ENCODE measurements around the gene GPR15. TPM values are rescaled to one million over a fixed set of nuclear protein-coding genes. Genes with fewer than 3 reads are reported as not detected.

The GPR15 gene
- total RNA-seq, 1 donor from 2014 or later = not detected

DNA sequence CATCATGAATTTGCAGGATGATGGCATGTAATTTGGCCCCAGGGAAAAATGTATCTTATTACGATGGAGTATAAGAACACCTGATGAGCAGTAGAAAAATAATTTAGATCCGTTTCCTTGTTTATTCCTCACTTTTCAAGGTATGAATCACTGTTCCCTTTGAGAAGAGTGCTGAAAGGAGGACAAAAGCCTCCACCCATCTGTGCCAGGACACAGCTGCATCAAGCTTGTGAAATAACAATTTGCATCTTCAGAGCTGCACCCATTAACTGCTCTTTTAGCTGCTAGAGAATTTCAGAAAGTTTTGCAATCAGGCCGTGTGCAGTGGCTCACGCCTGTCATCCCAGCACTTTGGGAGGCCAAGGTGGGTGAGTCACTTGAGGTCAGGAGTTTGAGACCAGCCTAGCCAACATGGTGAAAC, 18.7 kb upstream of the GPR15 start:
- H3K4me1 ChIP-seq = no peaks in the 10 kb centered on the region
- H3K9me3 ChIP-seq = no peaks in the 10 kb centered on the region
- no peaks in the 10 kb centered on the region for H3K27me3 ChIP-seq
- TF ChIP-seq, protein P1, sequence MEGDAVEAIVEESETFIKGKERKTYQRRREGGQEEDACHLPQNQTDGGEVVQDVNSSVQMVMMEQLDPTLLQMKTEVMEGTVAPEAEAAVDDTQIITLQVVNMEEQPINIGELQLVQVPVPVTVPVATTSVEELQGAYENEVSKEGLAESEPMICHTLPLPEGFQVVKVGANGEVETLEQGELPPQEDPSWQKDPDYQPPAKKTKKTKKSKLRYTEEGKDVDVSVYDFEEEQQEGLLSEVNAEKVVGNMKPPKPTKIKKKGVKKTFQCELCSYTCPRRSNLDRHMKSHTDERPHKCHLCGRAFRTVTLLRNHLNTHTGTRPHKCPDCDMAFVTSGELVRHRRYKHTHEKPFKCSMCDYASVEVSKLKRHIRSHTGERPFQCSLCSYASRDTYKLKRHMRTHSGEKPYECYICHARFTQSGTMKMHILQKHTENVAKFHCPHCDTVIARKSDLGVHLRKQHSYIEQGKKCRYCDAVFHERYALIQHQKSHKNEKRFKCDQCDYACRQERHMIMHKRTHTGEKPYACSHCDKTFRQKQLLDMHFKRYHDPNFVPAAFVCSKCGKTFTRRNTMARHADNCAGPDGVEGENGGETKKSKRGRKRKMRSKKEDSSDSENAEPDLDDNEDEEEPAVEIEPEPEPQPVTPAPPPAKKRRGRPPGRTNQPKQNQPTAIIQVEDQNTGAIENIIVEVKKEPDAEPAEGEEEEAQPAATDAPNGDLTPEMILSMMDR (IDR thresholded peaks at IDR 0.05) = no peak
- no peak overlapping the region for H3K4me3 ChIP-seq
- no peak for DNase-seq (ENCODE audit: low spot score in 2 of 2)
- peaks cover 16 to 46% of the 10 kb centered on the region in 2 donors for H3K36me3 ChIP-seq
- H3K27ac ChIP-seq = no peak overlapping the region
- intact Hi-C loops (cut with DNase I) = no loop called here

DNA sequence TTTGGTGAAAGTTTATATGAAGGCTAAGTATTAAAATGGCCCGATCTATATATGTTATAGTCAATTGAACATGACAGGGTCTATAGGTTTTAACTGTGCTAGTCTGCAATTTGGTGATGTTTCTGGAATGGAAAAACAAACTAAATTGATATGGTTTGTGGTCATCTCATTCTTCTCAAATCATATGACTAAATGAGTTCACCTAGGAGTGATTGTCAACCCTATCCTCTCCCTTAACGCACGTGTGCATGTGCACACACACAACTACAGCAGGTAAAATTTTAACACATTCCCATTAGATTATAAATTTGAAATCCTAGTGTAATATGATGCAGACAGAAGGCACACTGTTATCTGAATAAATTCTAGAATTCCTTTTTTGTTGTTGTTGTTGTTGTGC, 18.0 kb upstream of the GPR15 start:
- Histone ChIP-seq H3K36me3 (peaks cover 16 to 46% of the 10 kb centered on the region in 2 donors), H3K4me1 (no peaks in the 10 kb centered on the region), H3K27me3 (no peaks in the 10 kb centered on the region), H3K9me3 (no peaks in the 10 kb centered on the region), H3K27ac (no peak overlapping the region), H3K4me3 (no peak overlapping the region)
- intact Hi-C loops (cut with DNase I) = no loop called here
- DNase-seq (ENCODE audit: low spot score in 2 of 2) = no peak
- TF ChIP-seq, protein P1 (IDR thresholded peaks at IDR 0.05) = no peak

DNA sequence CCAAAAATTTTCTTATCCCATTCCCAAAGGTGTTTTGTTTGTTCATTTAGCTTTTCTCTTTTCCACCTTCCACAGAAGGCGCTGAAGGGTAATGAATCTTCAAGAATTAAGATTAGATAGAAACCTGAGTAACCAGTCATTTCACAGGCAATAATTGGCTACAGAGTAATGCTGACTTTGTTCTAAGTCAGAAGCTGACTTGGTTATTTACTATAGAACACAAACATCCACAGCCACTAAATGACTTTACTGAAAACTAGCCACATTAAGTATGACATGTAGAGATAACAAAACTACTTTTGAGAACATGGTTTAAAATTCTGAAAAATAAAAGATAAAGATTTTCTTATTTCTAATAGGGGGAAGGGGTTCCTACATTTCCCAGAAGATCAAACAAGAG, 16.8 kb upstream of the GPR15 start:
- H3K27me3 ChIP-seq = no peaks in the 10 kb centered on the region
- no peak for DNase-seq (ENCODE audit: low spot score in 2 of 2)
- peaks cover 19 to 45% of the 10 kb centered on the region in 2 donors for H3K36me3 ChIP-seq
- no peak overlapping the region for H3K4me3 ChIP-seq
- intact Hi-C loops (cut with DNase I) = no loop called here
- H3K4me1 ChIP-seq = no peaks in the 10 kb centered on the region
- no peaks in the 10 kb centered on the region for H3K9me3 ChIP-seq
- H3K27ac ChIP-seq = no peak overlapping the region
- TF ChIP-seq, protein P1 (IDR thresholded peaks at IDR 0.05) = no peak

DNA sequence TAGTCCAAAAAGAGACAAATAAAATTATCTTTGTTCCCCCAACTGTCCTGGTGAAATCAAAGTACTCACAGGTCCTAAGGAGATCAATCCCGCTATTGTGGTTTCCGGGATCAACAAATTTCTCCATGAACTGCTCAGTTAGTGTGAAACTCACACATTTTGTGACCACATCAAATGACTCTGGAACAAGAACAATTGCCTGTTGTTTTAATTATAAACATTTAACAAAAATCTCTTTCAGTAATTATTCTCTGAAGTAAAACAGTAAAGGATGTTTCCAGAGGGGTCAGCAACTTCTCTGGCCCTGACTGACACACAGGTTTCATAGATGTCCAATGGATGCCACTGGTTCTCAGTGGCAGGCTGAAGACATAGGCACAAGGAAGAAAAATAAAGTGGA, 13.0 kb upstream of the GPR15 start:
- H3K27me3 ChIP-seq = no peaks in the 10 kb centered on the region
- no peak overlapping the region for H3K4me3 ChIP-seq
- TF ChIP-seq, protein P1 (IDR thresholded peaks at IDR 0.05) = no peak
- intact Hi-C loops (cut with DNase I) = no loop called here
- H3K36me3 ChIP-seq = peaks cover 13 to 22% of the 10 kb centered on the region in 2 donors
- no peaks in the 10 kb centered on the region for H3K9me3 ChIP-seq
- no peak for DNase-seq (ENCODE audit: low spot score in 2 of 2)
- H3K4me1 ChIP-seq = peaks cover 0 to 2% of the 10 kb centered on the region in 2 donors
- H3K27ac ChIP-seq = no peak overlapping the region

DNA sequence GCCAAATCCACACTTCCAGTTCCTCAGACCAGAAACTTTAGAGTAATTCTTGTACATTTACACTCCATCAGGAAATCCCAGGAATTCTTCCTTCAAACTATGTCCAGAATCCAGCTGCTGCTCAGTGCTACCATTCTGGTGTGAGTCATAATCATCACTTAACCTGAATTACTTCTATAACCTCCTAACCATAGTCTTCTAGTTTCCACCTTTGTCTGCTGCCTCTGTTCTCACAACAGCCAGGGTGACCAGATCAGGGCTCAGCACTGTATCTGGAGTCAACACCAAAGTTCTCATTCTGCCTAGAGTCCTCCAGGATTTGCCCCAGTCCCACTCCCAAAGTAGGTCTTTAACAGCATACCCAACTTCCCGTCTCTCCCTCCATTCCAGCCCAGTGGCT, 12.4 kb upstream of the GPR15 start:
- Histone ChIP-seq H3K4me3 (no peak overlapping the region), H3K27me3 (no peaks in the 10 kb centered on the region), H3K36me3 (peaks cover 10 to 22% of the 10 kb centered on the region in 2 donors), H3K9me3 (no peaks in the 10 kb centered on the region), H3K4me1 (peaks cover 0 to 2% of the 10 kb centered on the region in 2 donors), H3K27ac (no peak overlapping the region)
- DNase-seq (ENCODE audit: low spot score in 2 of 2) = no peak
- intact Hi-C loops (cut with DNase I) = no loop called here
- TF ChIP-seq, protein P1 (IDR thresholded peaks at IDR 0.05) = no peak
